ENCODE data around the gene PRDM16. TPM values are rescaled to one million over a fixed set of nuclear protein-coding genes. Genes with fewer than 3 reads are reported as not detected.

PRDM16 gene
- total RNA-seq, 1 experiment from 2014 or later, result 0.09 TPM

DNA sequence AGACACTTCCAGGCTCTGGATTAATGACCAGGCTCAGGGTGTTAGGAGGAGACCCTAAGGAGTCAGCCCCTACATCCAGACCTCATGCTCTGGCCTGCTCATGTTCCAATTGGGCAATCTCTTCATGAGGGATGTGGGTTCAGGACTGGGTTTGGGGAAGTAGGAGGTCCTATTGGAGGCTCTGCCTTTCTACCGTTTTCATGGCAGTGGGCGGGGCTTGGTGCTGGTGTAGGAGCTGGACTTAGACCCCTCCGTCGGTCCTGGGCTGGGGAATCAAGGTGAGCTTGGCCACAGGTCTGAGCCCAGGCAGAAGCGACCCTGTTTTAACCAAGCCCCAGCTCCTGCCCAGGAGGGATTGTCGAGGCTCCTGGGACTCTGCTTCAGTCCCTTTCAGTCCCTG, 123.4 kb downstream of the PRDM16 start:
- H3K36me3 Mint-ChIP-seq (ENCODE audit: insufficient read depth, unreplicated experiment), result peaks cover 4% of the 10 kb centered on the region
- H3K27ac Mint-ChIP-seq (ENCODE audit: unreplicated experiment), result no peak overlapping the region
- intact Hi-C loops (cut with micrococcal nuclease; ENCODE audit: unreplicated experiment), result no loop called here

DNA sequence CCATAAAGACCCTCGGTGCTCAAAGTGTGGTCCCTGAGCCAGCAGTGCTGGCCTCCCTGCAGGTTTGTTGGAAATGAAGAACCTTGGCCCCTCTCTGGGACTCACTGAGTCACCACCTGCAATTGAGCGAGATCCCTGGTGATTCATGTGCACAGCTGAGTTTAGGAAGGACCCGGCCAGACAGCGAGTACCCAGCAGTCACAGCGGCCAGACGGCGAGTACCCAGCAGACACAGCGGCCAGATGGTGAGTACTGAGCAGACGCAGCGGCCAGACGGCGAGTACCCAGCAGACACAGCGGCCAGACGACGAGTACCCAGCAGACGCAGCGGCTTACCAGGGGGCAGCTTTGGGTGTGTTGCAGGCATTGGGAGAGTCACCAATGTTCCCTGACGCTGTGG, 123.8 kb downstream of the PRDM16 start:
- H3K27me3 Mint-ChIP-seq (ENCODE audit: unreplicated experiment), result peaks cover 72% of the 10 kb centered on the region
- CTCF ChIA-PET, result no interaction called here
- H3K4me3 Mint-ChIP-seq (ENCODE audit: low read depth, unreplicated experiment), result no peak overlapping the region
- peaks cover under 1% of the 10 kb centered on the region for H3K36me3 Mint-ChIP-seq (ENCODE audit: insufficient read depth, unreplicated experiment)
- intact Hi-C loops (cut with micrococcal nuclease; ENCODE audit: unreplicated experiment), result no loop called here
- BruUV-seq (replicated peaks), result no TSS peak
- no peaks in the 10 kb centered on the region for H3K4me1 Mint-ChIP-seq (ENCODE audit: low read depth, unreplicated experiment)
- H3K27ac Mint-ChIP-seq (ENCODE audit: unreplicated experiment), result no peak overlapping the region
- no peak for DNase-seq
- no peaks in the 10 kb centered on the region for H3K9me3 Mint-ChIP-seq (ENCODE audit: low read depth, unreplicated experiment)
- TF ChIP-seq, protein P1, sequence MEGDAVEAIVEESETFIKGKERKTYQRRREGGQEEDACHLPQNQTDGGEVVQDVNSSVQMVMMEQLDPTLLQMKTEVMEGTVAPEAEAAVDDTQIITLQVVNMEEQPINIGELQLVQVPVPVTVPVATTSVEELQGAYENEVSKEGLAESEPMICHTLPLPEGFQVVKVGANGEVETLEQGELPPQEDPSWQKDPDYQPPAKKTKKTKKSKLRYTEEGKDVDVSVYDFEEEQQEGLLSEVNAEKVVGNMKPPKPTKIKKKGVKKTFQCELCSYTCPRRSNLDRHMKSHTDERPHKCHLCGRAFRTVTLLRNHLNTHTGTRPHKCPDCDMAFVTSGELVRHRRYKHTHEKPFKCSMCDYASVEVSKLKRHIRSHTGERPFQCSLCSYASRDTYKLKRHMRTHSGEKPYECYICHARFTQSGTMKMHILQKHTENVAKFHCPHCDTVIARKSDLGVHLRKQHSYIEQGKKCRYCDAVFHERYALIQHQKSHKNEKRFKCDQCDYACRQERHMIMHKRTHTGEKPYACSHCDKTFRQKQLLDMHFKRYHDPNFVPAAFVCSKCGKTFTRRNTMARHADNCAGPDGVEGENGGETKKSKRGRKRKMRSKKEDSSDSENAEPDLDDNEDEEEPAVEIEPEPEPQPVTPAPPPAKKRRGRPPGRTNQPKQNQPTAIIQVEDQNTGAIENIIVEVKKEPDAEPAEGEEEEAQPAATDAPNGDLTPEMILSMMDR (IDR thresholded peaks at IDR 0.05; ENCODE audit: unreplicated experiment), result no peak

More for the DNA sequence above, 123.4 kb downstream of the PRDM16 start:
- no peaks in the 10 kb centered on the region for H3K4me1 Mint-ChIP-seq (ENCODE audit: low read depth, unreplicated experiment)
- H3K4me3 Mint-ChIP-seq (ENCODE audit: low read depth, unreplicated experiment), result no peak overlapping the region
- peaks cover 77% of the 10 kb centered on the region for H3K27me3 Mint-ChIP-seq (ENCODE audit: unreplicated experiment)
- no peaks in the 10 kb centered on the region for H3K9me3 Mint-ChIP-seq (ENCODE audit: low read depth, unreplicated experiment)
- no TSS peak for BruUV-seq (replicated peaks)
- TF ChIP-seq, protein P1 (IDR thresholded peaks at IDR 0.05; ENCODE audit: unreplicated experiment), result no peak
- no peak for DNase-seq
- CTCF ChIA-PET, result no interaction called here

DNA sequence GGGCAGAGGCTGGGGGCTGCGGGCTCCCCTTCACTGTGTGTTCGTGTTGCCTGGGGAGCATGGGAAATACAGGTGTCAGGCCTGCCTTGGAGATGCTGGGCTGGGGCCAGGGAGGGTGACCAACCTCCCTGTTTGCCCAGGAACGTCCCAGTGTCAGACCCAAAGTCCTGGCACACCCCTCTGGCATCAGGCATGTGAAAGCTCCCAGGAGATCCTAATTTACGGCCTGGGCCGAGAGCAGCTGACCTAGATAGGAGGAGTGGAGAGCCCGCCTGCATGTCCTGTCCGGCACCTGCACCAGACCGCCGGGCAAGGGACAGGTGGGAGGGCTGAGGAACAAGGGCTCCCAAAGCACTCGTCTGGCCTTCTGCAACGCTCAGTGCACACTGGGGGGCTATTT, 124.8 kb downstream of the PRDM16 start:
- H3K36me3 Mint-ChIP-seq (ENCODE audit: insufficient read depth, unreplicated experiment), result no peaks in the 10 kb centered on the region
- H3K4me1 Mint-ChIP-seq (ENCODE audit: low read depth, unreplicated experiment), result no peaks in the 10 kb centered on the region

DNA sequence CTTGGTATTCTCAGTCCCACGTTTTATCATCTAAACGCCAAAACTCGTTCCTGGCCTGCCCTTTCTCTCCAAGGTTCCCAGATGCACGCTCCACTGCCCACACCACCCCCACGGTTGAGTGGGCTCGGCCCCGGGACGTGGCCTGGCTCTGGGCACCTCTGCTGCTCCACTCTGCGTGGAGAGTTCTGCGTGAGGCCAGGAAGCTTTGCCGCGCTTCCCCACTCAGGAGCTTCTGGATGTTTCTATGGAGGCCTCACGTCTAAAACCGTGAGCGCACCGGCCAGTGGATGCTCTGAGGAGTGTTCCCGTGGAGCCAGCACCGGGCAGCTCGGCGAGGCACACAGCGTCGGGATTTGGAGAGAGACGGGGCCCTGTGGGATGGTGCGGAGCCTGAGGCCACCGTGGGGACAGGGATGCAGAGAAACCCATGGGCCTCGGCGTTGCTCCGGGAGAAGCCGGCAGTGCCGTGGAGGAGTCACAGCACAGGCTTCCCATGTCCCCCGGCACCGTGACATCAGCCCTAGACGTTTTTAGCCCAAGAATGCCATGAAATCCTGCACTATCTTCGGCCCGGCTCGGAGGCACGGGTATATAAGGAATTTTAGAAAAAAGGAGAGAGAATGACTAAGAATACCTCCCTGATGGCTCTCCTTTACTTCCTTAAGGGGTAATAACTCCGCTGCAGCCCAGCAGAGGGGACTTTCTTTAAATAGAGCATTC, 125.9 kb downstream of the PRDM16 start:
- TF ChIP-seq, protein P1 (IDR thresholded peaks at IDR 0.05; ENCODE audit: unreplicated experiment), result no peak
- CTCF ChIA-PET, result no interaction called here
- intact Hi-C loops (cut with micrococcal nuclease; ENCODE audit: unreplicated experiment), result no loop called here
- Mint-ChIP-seq H3K36me3 (ENCODE audit: insufficient read depth, unreplicated experiment) (no peaks in the 10 kb centered on the region), H3K27me3 (ENCODE audit: unreplicated experiment) (peaks cover 51% of the 10 kb centered on the region), H3K27ac (ENCODE audit: unreplicated experiment) (no peak overlapping the region), H3K9me3 (ENCODE audit: low read depth, unreplicated experiment) (no peaks in the 10 kb centered on the region), H3K4me3 (ENCODE audit: low read depth, unreplicated experiment) (no peak overlapping the region), H3K4me1 (ENCODE audit: low read depth, unreplicated experiment) (no peaks in the 10 kb centered on the region)
- DNase-seq, result no peak
- no TSS peak for BruUV-seq (replicated peaks)

More for the DNA sequence above, 124.8 kb downstream of the PRDM16 start:
- DNase-seq, result no peak
- no peaks in the 10 kb centered on the region for H3K9me3 Mint-ChIP-seq (ENCODE audit: low read depth, unreplicated experiment)
- TF ChIP-seq, protein P1 (IDR thresholded peaks at IDR 0.05; ENCODE audit: unreplicated experiment), result no peak
- no peak overlapping the region for H3K27ac Mint-ChIP-seq (ENCODE audit: unreplicated experiment)
- intact Hi-C loops (cut with micrococcal nuclease; ENCODE audit: unreplicated experiment), result no loop called here
- no peak overlapping the region for H3K4me3 Mint-ChIP-seq (ENCODE audit: low read depth, unreplicated experiment)
- H3K27me3 Mint-ChIP-seq (ENCODE audit: unreplicated experiment), result peaks cover 62% of the 10 kb centered on the region
- CTCF ChIA-PET, result no interaction called here
- BruUV-seq (replicated peaks), result no TSS peak
